Sigmoid colon (tissue), 4 donors: ENCODE data around the gene PRKCZ.

Source experiments
- EP300 ChIP-seq, 4 donors: sonication (generic); formaldehyde crosslinking; IDR thresholded peaks; one replicate each; pipeline ENCODE4 v1.6.1; 2017; ENCODE audit warnings: antibody characterized with exemption in 4 of 4
- POLR2A ChIP-seq, 2 donors: fragments of 450-650 bp; IDR thresholded peaks; one replicate each; pipeline ENCODE4 v1.6.1; 2016; ENCODE audit warnings: antibody characterized with exemption in 2 of 2, mild to moderate bottlenecking in 2 of 2, moderate library complexity in 2 of 2
- TF ChIP-seq, protein P1 (sequence below), 4 experiments: fragments of 450-650 bp in 3 of 4; fragments of 200-600 bp in 1 of 4; IDR thresholded peaks; one replicate each; pipeline ENCODE4 v1.5.1; 2016 to 2019; ENCODE audit warnings: antibody characterized with exemption in 4 of 4, mild to moderate bottlenecking in 3 of 4, moderate library complexity in 2 of 4

DNA sequence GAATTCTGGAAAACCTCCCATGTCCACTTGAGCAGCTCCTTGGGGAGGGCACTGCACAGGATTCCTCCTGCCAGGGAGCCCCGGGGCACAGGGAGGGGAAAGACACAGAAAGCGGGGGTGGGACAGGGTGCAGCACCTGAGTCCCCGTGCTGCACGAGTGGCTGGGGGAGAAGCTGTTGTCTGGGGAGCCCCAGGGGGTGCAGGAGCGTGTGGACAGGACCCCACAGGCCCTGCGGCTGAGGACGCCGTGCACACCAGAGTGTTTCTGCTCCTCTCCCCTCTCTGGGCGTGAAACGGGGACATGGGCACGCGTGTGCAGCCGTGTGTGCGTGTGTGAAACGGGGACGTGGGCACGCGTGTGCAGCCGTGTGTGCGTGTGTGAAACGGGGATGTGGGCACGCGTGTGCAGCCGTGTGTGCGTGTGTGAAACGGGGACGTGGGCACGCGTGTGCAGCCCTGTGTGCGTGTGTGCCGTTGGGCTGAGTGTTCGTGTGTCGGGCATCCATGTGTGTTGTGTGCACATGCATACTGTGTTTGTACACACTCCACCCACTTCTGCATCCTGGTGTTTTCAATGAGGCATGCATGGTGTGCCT, 122.4 kb downstream of the PRKCZ start:
- TF ChIP-seq, protein P1, sequence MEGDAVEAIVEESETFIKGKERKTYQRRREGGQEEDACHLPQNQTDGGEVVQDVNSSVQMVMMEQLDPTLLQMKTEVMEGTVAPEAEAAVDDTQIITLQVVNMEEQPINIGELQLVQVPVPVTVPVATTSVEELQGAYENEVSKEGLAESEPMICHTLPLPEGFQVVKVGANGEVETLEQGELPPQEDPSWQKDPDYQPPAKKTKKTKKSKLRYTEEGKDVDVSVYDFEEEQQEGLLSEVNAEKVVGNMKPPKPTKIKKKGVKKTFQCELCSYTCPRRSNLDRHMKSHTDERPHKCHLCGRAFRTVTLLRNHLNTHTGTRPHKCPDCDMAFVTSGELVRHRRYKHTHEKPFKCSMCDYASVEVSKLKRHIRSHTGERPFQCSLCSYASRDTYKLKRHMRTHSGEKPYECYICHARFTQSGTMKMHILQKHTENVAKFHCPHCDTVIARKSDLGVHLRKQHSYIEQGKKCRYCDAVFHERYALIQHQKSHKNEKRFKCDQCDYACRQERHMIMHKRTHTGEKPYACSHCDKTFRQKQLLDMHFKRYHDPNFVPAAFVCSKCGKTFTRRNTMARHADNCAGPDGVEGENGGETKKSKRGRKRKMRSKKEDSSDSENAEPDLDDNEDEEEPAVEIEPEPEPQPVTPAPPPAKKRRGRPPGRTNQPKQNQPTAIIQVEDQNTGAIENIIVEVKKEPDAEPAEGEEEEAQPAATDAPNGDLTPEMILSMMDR (IDR thresholded peaks at IDR 0.05) = no peak
- no peak for TF ChIP-seq POLR2A (IDR thresholded peaks at IDR 0.05)
- no peak for TF ChIP-seq EP300 (IDR thresholded peaks at IDR 0.05)
